Memory B cell (primary cell): ENCODE data around the gene RPTOR.

ENCODE experiments used
- ATAC-seq: fragments of 150-1000 bp; cut with Tn5 transposase; 2 replicates; pipeline ENCODE4 v1.10.0; 2021; ENCODE audit warnings: low read depth, mild to moderate bottlenecking, moderate library complexity
- DNase-seq, 2 donors: peaks; one replicate each; pipeline ENCODE4 v3.0.0; 2022; ENCODE audit warnings: low spot score in 2 of 2
- H3K27ac Mint-ChIP-seq: one replicate; pipeline ENCODE4 v1.8.0; 2022; ENCODE audit warnings: mild to moderate bottlenecking, moderate library complexity, mixed read lengths
- H3K27me3 Mint-ChIP-seq: one replicate; pipeline ENCODE4 v1.8.0; 2022; ENCODE audit warnings: mixed read lengths
- H3K36me3 Mint-ChIP-seq: one replicate; pipeline ENCODE4 v1.8.0; 2022; ENCODE audit warnings: mild to moderate bottlenecking, mixed read lengths
- H3K4me1 Mint-ChIP-seq: one replicate; pipeline ENCODE4 v1.8.0; 2022; ENCODE audit warnings: mixed read lengths
- H3K4me3 Mint-ChIP-seq: one replicate; pipeline ENCODE4 v1.8.0; 2022; ENCODE audit warnings: mild to moderate bottlenecking, moderate library complexity, mixed read lengths
- H3K9me3 Mint-ChIP-seq: one replicate; pipeline ENCODE4 v1.8.0; 2022; ENCODE audit warnings: mixed read lengths

RPTOR gene

DNA sequence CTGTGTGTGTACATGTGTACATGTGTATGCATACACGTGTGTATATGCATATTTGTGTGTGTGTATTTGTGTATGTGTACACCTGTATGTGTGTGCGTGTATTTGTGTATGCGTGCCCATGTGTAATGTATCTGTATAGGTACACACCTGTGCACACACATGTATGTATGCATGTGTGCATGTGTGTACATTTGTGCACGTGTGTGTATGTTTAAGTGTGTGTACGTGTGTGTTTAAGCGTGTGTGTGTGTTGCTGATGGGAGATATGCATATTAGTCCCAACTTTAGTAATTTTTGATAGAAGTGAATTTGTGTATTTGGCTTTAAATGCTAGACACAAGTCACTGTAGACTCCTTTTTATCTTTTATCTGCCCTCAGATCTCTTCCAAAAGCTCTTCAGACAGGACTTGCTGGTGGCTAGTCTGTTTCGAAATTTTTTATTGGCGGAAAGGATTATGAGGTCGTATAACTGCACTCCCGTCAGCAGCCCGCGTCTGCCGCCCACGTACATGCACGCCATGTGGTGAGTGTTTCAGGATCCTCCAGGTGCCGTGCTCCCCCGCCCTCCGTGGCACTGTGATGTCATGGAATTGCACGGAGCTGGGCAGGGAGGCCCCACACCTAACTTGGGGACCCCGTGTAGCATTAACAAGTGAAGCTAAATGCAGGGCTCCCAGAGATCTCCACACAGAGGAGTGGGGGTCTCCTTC lies 278.2 kb downstream of the RPTOR start:
- H3K36me3 Mint-ChIP-seq, result peaks cover 16% of the 10 kb centered on the region
- H3K27me3 Mint-ChIP-seq, result no peaks in the 10 kb centered on the region
- H3K9me3 Mint-ChIP-seq, result no peaks in the 10 kb centered on the region
- peaks cover 6% of the 10 kb centered on the region for H3K4me1 Mint-ChIP-seq
- no peak for ATAC-seq
- no peak for DNase-seq
- no peak overlapping the region for H3K27ac Mint-ChIP-seq
- H3K4me3 Mint-ChIP-seq, result no peak overlapping the region

DNA sequence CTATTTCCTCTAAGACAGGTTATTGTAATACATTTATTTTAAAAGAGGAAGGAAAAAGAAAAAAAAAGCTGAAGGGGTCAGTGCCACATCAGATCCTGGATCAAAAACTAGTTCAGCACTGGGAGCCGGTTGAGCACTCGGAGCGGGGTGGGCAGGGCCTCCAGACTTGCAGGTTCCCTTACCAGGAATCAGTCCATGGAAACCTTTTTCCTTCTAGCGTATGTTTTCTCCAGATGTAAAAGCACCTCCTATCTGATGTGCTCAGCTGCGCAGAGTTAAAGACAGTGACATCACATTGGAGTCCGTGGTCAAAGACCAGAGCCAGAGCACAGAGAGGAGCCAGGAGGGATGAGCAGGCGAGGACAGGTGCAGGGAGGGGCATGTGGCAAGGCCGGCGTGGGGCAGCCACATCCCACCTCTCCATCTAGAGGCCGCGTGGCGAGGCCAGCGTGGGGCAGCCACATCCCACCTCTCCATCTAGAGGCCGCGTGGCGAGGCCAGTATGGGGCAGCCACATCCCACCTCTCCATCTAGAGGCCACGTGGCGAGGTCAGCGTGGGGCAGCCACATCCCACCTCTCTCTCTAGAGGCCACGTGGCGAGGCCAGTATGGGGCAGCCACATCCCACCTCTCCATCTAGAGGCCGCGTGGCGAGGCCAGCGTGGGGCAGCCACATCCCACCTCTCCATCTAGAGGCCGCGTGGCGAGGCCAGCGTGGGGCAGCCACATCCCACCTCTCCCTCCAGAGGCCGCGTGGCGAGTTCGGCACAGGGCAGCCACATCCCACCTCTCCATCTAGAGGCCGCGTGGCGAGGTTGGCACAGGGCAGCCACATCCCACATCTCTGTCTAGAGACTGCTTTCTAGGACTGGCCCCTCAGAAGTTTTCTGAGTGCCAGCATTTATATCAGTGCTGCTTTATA lies 280.2 kb downstream of the RPTOR start:
- Mint-ChIP-seq H3K9me3 (no peaks in the 10 kb centered on the region), H3K27me3 (no peaks in the 10 kb centered on the region), H3K27ac (no peak overlapping the region), H3K4me1 (no peaks in the 10 kb centered on the region), H3K4me3 (no peak overlapping the region), H3K36me3 (peaks cover 16% of the 10 kb centered on the region)
- DNase-seq (no peak), ATAC-seq (no peak)

GRCh38 chr17:80825471-80826345 lies 281.1 kb downstream of the RPTOR start:
- ATAC-seq (no peak), DNase-seq (no peak)
- H3K4me1 Mint-ChIP-seq, result no peaks in the 10 kb centered on the region
- H3K36me3 Mint-ChIP-seq, result peaks cover 16% of the 10 kb centered on the region
- H3K4me3 Mint-ChIP-seq, result no peak overlapping the region
- no peaks in the 10 kb centered on the region for H3K27me3 Mint-ChIP-seq
- H3K27ac Mint-ChIP-seq, result no peak overlapping the region
- H3K9me3 Mint-ChIP-seq, result no peaks in the 10 kb centered on the region

DNA sequence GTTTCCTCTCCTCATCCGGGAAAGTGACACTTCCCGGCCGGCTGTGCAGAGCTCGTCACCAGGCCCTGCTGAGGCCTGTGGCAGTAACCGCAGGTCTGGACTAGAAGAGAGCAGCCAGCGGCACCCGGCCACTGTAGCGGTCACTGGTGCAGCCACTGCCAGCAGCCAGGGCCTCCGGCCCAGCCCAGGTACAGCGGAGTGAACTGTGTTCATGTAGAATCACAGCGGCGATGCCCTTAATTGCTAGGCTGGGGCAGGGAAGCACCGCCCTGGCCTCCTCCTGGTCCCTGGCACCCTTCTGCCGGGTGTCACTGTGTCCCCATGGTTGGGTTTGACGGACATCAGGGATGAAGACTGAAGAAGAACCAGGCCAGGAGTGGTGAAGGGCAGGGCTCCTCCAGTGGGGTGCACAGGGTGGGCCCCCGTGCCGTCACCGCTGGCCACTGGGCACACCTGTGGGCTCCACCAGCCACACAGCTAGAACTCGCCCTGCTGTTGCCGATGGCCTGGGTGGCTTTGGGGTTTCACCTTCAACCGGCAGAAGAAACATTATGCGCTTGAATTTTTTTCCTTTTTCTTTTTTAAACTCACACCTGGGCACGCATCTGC lies 281.8 kb downstream of the RPTOR start:
- Mint-ChIP-seq H3K4me3 (no peak overlapping the region), H3K27ac (no peak overlapping the region), H3K36me3 (peaks cover 16% of the 10 kb centered on the region)

GRCh38 chr17:80826955-80827645 lies 282.5 kb downstream of the RPTOR start:
- Mint-ChIP-seq H3K4me3 (no peak overlapping the region), H3K36me3 (peaks cover 14% of the 10 kb centered on the region), H3K27ac (no peak overlapping the region), H3K9me3 (no peaks in the 10 kb centered on the region), H3K27me3 (no peaks in the 10 kb centered on the region), H3K4me1 (peaks cover 5% of the 10 kb centered on the region)
- DNase-seq, result no peak
- no peak for ATAC-seq

More for the DNA sequence above, 281.8 kb downstream of the RPTOR start:
- Mint-ChIP-seq H3K9me3 (no peaks in the 10 kb centered on the region), H3K4me1 (no peaks in the 10 kb centered on the region), H3K27me3 (no peaks in the 10 kb centered on the region)
- no peak for DNase-seq
- no peak for ATAC-seq

DNA sequence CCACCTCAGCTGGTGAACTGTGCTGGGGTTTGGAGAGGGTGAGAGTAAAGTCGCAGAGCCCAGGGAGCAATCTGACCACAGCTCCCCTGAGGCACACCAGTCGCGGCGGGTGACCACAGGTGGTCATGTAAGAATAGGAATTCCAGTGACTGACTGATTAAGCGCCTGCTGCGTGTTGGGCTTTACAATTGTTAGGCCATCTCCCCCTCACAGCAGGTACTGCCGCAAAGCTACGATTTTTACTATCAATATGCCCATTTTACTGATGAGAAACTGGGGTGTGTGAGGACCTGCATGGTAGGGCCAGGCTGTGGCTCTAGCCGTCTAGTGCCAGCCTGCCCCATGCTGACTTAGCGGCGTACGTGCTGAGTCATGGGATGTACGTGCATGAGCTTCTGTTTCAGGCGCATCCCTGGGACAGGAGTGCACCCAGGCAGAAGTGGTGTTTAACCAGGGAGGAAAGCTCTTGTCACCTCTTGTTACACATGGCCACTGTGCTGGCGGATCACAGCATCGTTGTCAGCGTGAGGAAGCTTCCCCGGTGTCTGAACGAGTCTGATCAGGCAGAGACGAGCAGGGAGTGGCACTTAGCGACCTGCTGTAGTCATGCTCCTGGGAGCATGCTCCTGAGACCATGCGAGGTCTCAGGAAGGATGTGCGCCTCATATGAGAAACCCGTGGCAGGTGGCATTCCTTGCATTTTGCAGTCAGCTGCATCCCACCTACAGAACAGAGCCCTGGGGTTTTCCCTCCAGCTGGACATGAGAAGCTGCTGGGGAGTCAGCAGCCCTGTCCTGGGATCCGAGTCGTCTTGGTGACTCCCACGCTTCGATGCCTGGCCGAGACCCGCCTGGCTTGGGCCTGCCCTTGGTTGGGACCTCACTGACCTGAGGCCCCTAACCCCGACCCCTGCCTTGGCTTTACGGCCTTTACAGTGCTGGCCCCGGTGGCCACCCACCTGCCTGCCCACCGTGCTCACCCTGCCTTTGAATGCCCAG lies 283.3 kb downstream of the RPTOR start:
- no peaks in the 10 kb centered on the region for H3K27me3 Mint-ChIP-seq
- H3K27ac Mint-ChIP-seq, result no peak overlapping the region
- H3K4me3 Mint-ChIP-seq, result no peak overlapping the region
- H3K9me3 Mint-ChIP-seq, result no peaks in the 10 kb centered on the region
- DNase-seq, result no peak
- no peak for ATAC-seq
- H3K36me3 Mint-ChIP-seq, result peaks cover 7% of the 10 kb centered on the region
- H3K4me1 Mint-ChIP-seq, result peaks cover 5% of the 10 kb centered on the region

- no peak overlapping the region for H3K4me3 Mint-ChIP-seq
- DNase-seq, result no peak
- H3K4me1 Mint-ChIP-seq, result peaks cover 5% of the 10 kb centered on the region
- ATAC-seq, result no peak
- H3K9me3 Mint-ChIP-seq, result no peaks in the 10 kb centered on the region
- no peak overlapping the region for H3K27ac Mint-ChIP-seq
- H3K27me3 Mint-ChIP-seq, result no peaks in the 10 kb centered on the region
- H3K36me3 Mint-ChIP-seq, result peaks cover 2% of the 10 kb centered on the region
Measured at GRCh38 chr17:80829166-80829813, 284.7 kb downstream of the RPTOR start.

DNA sequence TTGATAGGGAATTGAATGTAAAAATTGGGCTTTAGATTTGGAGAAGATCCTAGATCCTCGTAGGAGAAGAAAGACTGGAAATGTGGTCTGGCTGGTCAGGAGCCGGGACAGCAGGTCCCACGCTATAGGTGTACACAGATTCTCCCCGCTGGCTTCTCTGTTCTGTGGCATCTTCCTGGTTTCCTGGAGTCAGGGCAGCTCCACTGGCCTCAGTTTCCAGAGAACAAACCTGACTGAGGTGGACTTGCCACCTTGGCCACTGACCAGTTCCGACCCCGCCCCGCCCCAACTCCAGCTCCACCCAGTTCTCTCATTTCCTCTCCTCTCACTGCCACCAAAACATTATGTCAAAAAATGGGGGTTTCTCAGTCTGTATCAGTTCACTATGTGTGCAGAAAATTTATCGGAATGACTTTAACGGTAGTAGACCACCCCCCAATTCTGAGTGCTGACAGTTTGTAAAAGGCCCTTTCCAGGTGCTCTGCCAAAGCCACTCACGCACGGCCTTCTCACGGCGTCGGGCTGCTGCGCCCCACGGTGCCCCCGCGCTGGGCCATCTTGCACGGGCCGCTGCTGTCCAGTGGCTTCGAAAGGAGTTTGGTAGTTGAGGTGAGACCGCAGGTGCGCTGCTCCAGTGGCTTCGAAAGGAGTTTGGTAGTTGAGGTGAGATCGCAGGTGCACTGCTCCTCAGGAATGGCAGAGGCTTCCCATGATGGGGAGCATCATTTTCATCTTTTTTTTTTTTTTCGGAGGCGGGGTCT lies 285.6 kb downstream of the RPTOR start:
- Mint-ChIP-seq H3K9me3 (no peaks in the 10 kb centered on the region), H3K27me3 (no peaks in the 10 kb centered on the region), H3K4me3 (no peak overlapping the region), H3K36me3 (peaks cover 2% of the 10 kb centered on the region), H3K4me1 (peaks cover 5% of the 10 kb centered on the region), H3K27ac (peak overlapping the region; percentile 35)
- DNase-seq (no peak), ATAC-seq (no peak)

DNA sequence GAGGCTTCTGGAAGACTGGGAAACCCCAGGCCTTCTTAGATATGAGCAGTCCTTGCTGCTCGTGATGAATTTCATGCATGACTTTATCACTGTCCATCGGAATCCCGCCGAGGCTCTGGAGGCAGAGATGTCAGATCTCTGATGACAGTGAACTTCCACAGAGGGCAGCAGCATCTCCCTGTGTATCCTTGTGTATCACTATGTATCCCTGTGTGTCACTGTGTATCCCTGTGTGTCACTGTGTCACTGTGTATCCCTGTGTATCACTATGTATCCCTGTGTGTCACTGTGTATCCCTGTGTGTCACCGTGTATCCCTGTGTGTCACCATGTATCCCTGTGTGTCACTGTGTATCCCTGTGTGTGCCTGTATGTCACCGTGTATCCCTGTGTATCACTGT lies 286.9 kb downstream of the RPTOR start:
- no peak for ATAC-seq
- H3K4me3 Mint-ChIP-seq, result peak overlapping the region; percentile 89
- no peaks in the 10 kb centered on the region for H3K36me3 Mint-ChIP-seq
- no peaks in the 10 kb centered on the region for H3K9me3 Mint-ChIP-seq
- H3K27me3 Mint-ChIP-seq, result no peaks in the 10 kb centered on the region
- no peak for DNase-seq
- peaks cover 5% of the 10 kb centered on the region for H3K4me1 Mint-ChIP-seq
- peak overlapping the region; percentile 96 for H3K27ac Mint-ChIP-seq

DNA sequence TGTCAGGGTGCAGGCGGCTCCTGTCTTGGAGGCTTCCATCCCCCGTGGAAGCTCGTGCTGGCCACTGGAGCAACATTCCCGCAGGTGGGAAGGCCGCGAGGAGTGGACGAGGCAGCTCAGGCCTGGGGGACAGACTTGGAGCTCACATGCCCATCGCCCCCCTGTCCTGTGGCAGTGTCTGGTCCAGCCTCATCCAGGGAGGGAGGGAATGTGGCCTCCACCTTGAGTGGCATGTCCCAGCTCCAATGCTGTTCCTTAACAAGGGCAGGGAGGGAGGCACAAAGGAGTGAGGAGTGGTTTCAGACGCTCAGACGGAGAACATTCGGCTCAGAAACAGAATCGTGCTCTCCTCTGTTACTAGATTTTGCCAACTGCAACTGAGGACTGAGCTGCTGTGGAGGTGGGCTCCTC lies 287.6 kb downstream of the RPTOR start:
- Mint-ChIP-seq H3K36me3 (peaks cover 3% of the 10 kb centered on the region), H3K27ac (peak overlapping the region; percentile 96), H3K4me3 (peak overlapping the region; percentile 89)

DNA sequence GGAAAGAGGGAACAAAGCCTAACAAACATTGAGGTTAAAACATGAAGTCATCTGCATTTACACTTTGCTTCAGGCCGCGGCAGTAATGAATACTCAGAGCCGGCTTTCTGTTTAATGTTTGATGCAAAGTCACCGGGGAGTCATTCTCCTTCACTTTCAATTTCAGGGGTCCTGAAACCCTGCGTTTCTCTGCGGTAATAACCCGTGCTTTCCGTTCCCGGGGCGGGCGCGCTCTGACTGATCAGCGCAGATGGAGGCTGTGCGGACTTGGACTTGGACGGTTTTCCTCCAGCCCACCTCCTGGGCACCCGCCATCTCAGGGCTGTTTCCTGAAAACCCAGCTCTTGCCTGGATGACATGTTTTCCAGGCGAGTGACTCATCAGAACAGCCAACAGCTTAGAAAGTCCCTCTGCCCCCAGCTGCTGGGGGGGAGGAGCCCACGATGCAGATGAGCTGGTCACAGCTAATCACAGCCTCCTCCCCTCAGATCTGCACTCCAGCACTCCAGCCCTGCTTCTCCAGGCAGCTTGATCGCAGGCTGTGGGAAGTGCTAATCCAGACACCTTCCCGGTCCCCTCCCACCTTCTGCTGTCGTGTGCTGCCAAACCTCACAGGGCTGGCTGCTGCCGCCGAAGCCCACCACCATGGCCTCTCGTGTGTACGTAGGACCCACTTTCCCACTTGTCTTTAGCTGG lies 288.4 kb downstream of the RPTOR start:
- peak; percentile 67 to 76 for DNase-seq
- H3K4me3 Mint-ChIP-seq, result peak overlapping the region; percentile 89
- H3K9me3 Mint-ChIP-seq, result no peaks in the 10 kb centered on the region
- no peaks in the 10 kb centered on the region for H3K27me3 Mint-ChIP-seq
- H3K27ac Mint-ChIP-seq, result peak overlapping the region; percentile 96
- peaks cover 5% of the 10 kb centered on the region for H3K4me1 Mint-ChIP-seq
- ATAC-seq, result peak; percentile 87
- H3K36me3 Mint-ChIP-seq, result peaks cover 3% of the 10 kb centered on the region

More for the DNA sequence above, 287.6 kb downstream of the RPTOR start:
- ATAC-seq, result no peak
- Mint-ChIP-seq H3K27me3 (no peaks in the 10 kb centered on the region), H3K4me1 (peaks cover 5% of the 10 kb centered on the region), H3K9me3 (no peaks in the 10 kb centered on the region)
- no peak for DNase-seq
